GM06990 (cell line): ENCODE data around the gene CACTIN.

Experiments used
- DNase-seq: peaks from one replicate; pipeline ENCODE4 v3.0.0-alpha.2; 2011; ENCODE audit not compliant: insufficient read length; ENCODE audit errors: extremely low read depth
- H3K27me3 ChIP-seq: replicated peaks from 2 replicates; pipeline ENCODE4 v1.6.0; 2011; ENCODE audit warnings: low read length; ENCODE audit not compliant: control insufficient read depth, insufficient read depth
- H3K36me3 ChIP-seq: 2 replicates; pipeline ENCODE4 v1.5.1; 2011; ENCODE audit warnings: low read length; ENCODE audit not compliant: control insufficient read depth, insufficient read depth
- H3K4me3 ChIP-seq: replicated peaks from 2 replicates; pipeline ENCODE4 v1.5.1; 2011; ENCODE audit warnings: low read depth, mild to moderate bottlenecking, control low read depth, low read length
- TF ChIP-seq, protein P1 (sequence below): IDR thresholded peaks from 2 replicates; pipeline ENCODE4 v1.5.1; 2011; ENCODE audit warnings: low read length, control low read depth, mild to moderate bottlenecking, inconsistent platforms; ENCODE audit not compliant: insufficient read depth, poor library complexity, severe bottlenecking

CACTIN gene

DNA sequence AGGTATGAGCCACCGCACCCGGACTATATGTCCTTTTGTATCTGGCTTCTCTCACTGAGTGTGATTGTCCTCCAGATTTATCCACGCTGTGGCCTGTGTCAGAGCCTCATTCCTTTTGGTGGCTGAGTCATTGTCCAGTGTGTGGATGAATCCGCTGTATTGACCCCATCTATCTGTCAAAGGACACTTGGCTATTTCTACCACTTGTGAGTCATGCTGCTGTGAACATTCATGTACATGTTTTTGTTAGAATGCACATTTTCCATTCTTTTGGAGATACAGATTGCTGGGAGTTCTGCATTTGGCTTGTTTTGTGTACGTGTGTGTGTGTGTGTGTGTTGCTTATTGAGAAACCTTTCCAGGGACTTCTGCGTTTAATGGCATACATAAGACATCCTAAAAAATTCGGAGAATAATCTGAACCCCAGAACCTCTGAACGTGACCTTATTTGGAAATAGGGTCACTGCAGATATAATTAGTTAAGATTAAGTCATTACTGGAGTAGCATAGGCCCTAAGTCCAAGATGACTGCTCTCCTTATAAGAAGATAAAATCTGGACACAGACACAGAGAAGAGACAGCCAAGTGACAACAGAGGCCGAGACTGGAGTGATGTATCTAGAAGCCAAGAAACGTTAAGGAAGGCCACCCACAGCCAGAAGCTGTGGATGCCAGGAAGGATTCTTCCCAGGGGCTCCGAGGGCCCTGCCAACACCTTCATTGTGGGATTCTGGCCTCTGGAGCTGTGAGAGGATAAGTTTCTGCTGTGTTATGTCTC, 46.2 kb downstream of the CACTIN start:
- Histone ChIP-seq H3K36me3 (peaks cover 5% of the 10 kb centered on the region), H3K4me3 (no peak overlapping the region), H3K27me3 (no peaks in the 10 kb centered on the region)
- TF ChIP-seq, protein P1, sequence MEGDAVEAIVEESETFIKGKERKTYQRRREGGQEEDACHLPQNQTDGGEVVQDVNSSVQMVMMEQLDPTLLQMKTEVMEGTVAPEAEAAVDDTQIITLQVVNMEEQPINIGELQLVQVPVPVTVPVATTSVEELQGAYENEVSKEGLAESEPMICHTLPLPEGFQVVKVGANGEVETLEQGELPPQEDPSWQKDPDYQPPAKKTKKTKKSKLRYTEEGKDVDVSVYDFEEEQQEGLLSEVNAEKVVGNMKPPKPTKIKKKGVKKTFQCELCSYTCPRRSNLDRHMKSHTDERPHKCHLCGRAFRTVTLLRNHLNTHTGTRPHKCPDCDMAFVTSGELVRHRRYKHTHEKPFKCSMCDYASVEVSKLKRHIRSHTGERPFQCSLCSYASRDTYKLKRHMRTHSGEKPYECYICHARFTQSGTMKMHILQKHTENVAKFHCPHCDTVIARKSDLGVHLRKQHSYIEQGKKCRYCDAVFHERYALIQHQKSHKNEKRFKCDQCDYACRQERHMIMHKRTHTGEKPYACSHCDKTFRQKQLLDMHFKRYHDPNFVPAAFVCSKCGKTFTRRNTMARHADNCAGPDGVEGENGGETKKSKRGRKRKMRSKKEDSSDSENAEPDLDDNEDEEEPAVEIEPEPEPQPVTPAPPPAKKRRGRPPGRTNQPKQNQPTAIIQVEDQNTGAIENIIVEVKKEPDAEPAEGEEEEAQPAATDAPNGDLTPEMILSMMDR, result no peak
- DNase-seq, result no peak

DNA sequence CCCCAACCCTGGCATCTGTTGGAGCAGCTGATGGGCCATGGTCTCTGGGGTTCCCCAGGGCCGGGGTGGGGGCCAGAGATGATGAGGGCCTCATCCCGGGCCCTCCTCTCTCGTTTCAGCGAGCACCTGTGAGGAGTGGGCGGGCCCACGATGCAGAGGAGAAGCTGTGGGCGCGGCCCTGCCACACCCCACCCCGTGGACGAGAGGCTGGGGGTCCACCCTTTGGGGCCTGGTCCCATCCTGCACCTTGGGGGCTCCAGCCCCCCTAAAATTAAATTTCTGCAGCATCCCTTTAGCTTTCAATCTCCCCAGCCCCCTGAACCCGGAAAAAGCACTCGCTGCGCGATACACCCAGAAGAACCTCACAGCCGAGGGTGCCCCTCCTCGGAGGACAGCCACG, 48.2 kb downstream of the CACTIN start:
- no peak for DNase-seq
- Histone ChIP-seq H3K4me3 (no peak overlapping the region), H3K27me3 (no peaks in the 10 kb centered on the region), H3K36me3 (peaks cover 5% of the 10 kb centered on the region)
- TF ChIP-seq, protein P1, result no peak

DNA sequence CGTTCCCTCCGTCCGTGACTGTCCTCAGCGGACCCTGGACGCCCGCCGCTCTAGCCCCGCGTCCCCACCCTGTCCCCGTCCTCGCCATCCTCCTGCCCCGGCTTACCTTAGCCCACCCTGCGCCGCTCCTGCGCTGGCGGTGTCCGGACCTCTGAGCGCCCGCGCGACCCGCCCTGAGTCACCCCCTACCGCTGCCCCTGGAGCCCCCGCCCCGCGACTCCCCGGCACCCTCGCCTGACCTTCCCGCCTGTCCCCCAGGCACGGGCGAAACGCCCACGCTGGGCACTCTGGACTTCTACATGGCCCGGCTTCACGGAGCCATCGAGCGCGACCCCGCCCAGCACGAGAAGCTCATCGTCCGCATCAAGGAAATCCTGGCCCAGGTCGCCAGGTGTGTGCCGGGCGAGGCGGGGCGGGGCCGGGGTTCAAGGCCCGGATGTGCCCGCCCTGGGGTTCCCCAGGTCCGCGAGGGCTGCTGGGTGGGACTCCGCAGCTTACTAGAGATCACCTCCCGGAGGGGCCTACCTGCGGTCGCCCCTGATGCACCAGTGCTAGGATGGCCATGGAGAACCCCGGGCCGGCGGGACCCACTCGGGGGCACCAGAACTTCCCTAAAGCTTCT, 48.8 kb downstream of the CACTIN start:
- Histone ChIP-seq H3K4me3 (no peak overlapping the region), H3K27me3 (no peaks in the 10 kb centered on the region), H3K36me3 (peaks cover 5% of the 10 kb centered on the region)
- no peak for DNase-seq
- TF ChIP-seq, protein P1, result no peak

DNA sequence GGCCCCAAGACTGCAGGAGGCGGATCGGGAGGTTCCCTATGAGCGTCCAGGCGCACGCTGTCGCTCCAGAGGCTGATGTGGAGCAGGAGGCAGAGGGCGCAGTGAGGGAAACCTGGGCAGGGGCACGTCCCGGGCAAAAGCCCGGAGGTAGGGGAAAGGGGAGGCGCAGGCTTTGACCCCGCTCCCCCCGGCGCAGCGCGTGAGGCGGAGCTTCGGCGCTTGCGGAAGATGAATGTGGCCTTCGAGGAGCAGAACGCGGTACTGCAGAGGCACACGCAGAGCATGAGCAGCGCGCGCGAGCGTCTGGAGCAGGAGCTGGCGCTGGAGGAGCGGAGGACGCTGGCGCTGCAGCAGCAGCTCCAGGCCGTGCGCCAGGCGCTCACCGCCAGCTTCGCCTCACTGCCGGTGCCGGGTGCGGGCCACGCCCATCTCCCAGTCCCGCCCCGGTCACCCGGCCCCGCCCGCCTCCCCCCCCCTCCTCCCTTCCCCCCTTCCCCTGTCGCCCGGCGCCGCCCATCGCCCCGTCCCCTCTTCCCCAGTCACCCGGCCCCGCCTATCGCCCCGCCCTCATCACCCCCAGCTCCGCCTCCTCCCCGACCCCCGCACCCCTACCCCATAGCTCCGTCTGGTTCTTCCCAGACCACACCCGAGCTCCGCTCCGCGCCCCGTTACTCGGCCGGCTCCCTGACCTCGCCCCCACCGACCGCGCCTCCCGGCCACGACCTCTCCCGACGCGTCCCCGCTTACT, 49.7 kb downstream of the CACTIN start:
- no peak for DNase-seq
- TF ChIP-seq, protein P1, result no peak
- H3K36me3 ChIP-seq, result peaks cover 5% of the 10 kb centered on the region
- H3K4me3 ChIP-seq, result no peak overlapping the region; the same call in 1 of the 2 replicates
- H3K27me3 ChIP-seq, result no peaks in the 10 kb centered on the region

DNA sequence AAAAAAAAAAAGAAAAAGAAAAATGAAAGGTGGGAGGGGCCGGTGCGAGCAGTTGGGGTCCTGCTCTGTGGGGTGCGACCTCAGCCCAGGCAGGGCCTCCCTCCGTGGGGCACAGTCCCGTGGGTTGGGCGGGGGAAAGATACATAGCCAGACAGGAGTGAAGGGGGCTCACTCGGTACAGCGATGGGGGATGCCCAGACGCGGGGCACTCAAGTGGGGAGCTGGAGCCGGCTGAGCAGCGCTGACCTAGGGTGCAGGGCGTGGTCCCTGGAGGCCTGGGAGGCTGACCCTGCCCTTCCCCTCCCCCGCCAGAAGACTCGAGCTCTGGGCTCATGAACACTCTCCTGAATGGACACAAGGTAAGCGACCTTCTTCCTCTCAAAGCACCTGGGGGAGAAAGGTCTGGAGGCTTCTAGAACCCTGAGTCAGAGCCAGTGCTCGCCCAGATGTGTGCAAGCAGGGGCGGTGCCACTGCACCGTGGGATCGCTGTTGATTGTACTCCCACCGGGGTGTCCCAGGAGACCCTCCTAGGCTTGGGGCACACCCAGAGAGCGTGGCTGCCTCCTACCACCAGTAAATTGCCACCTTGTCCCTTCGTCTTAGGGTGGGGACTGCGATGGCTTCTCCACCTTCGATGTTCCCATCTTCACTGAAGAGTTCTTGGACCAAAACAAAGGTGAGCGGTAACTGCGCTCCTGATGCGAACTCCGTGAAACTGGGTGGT, 50.5 kb downstream of the CACTIN start:
- H3K4me3 ChIP-seq, result no peak overlapping the region; the same call in 1 of the 2 replicates

More for the DNA sequence above, 50.5 kb downstream of the CACTIN start:
- no peaks in the 10 kb centered on the region for H3K27me3 ChIP-seq
- no peak for DNase-seq
- TF ChIP-seq, protein P1, result no peak
- peaks cover 5% of the 10 kb centered on the region for H3K36me3 ChIP-seq
